HUDEP-2 (cell line): Measurements from ENCODE around the gene MYH14.
"Not testable (repeated sequence)": the region's sequence is repeated elsewhere in the genome, so short reads cannot be mapped to it uniquely, and the experiment has no call there.

Experiments used
- DNase-seq, 76 experiments: peaks; one replicate each; lab custom pipeline; 2025; ENCODE audit not compliant: unreplicated experiment in 76 of 76; lab: John Stamatoyannopoulos, UW

The MYH14 gene

GRCh38 chr19:50222691-50223438 lies 19.4 kb downstream of the MYH14 start:
- no peak for DNase-seq

DNA sequence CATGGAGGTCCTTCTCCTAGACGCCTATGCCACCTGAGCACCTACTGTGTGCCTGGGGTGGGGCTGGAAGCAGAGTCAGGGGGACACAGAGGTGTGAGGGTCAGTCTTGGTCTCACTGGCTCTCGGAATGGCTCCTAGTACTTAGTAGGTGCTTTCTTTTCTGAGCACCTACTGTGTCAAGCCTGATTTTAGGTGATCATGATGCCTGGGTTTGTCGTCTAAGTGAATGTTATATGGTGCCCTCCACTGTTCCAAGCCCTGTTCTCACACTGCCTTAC lies 20.0 kb downstream of the MYH14 start:
- no peak for DNase-seq

DNA sequence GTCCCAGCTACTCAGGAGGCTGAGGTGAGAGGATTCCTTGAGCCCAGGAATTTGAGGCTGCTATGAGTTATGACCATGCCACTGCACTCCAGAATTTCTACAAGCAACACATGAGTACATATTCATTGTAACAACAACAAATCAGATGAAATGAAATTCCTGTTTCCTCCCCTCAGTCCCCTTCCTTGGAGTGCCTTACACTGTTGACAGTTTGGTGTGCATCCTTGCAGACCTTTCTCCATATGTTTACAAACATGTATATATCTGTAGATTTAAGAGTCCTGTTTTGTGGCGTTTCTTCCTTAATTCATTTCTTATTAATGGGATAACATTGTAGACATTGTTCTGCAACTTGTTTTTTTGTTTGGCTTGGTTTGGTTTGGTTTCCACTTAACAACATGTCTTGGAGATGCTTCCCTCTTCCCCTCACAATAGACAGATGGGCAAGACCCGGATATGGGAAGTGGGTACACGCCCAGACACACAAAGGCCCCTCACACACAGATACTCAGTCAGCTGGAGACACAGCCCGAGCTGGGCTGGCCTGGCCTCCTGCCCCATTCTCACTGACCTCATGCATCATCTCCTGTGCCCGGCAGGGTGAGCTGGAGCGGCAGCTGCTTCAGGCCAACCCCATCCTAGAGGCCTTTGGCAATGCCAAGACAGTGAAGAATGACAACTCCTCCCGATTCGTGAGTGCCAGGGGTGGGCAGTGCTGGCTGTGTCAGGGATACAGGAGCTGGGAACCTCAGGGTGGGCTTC lies 21.7 kb downstream of the MYH14 start:
- DNase-seq = no peak

GRCh38 chr19:50226536-50226935 lies 23.1 kb downstream of the MYH14 start:
- DNase-seq = no peak

- DNase-seq = not testable (repeated sequence)
These were observed 24.7 kb downstream of the MYH14 start for GRCh38 chr19:50228153-50228552.

- no peak for DNase-seq
These were observed 27.2 kb downstream of the MYH14 start for GRCh38 chr19:50230379-50231351.

DNA sequence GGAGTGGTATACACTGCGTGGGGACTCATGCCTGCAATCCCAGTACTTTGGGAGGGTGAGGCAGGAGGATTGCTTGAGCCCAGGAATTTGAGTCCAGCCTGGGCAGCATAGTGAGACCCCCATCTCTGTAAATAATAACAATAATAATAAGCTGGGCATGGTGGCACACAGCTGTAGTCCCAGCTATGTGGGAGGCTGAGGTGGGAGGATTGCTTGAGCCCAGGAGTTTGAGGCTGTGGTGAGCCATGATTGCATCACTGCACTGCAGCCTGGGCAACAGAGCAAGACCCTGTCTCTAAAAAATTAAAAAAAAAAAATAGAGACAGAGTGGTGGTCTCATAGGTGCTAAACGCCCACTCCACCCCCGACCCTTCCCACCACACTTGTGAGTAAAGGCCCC lies 28.0 kb downstream of the MYH14 start:
- not testable (repeated sequence) for DNase-seq

DNA sequence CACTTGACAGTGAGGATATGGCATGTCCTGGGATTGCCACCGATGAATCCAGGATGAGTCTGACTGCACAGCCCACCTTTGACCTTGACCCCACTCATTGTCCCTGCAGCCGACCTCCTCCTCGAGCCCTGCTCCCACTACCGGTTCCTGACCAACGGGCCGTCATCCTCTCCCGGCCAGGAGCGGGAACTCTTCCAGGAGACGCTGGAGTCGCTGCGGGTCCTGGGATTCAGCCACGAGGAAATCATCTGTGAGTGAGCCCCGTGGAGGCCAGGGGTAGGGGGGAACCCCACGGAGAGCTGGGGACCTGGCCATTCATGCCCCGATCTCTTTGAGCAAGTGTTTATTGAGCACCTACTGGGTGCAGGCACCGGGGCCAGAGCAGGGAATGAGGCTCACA lies 28.4 kb downstream of the MYH14 start:
- no peak for DNase-seq

- DNase-seq = no peak
These were observed 29.2 kb downstream of the MYH14 start for GRCh38 chr19:50232600-50232999.

GRCh38 chr19:50233308-50233910 lies 30.0 kb downstream of the MYH14 start:
- DNase-seq = no peak

DNA sequence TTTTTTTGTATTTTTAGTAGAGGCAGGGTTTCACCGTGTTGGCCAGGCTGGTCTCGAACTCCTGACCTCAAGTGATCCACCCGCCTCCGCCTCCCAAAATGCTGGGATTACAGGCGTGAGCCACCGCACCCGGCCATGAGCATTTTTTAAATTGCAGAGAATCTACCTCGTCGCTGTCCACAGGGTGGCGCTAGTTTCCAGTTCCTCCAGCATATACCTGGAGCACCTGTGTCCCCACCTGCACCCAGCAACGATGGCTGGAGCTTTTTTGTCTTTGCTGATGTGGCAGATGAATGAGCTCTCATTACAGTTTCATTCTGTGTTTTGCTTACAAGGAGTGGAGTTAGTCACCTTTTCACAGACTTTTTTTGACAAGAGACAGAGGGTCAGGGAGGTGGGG lies 34.1 kb downstream of the MYH14 start:
- peak in 1 of 76 experiments; percentile 5 for DNase-seq

- no peak for DNase-seq
These were observed 34.6 kb downstream of the MYH14 start for GRCh38 chr19:50238043-50238442.

DNA sequence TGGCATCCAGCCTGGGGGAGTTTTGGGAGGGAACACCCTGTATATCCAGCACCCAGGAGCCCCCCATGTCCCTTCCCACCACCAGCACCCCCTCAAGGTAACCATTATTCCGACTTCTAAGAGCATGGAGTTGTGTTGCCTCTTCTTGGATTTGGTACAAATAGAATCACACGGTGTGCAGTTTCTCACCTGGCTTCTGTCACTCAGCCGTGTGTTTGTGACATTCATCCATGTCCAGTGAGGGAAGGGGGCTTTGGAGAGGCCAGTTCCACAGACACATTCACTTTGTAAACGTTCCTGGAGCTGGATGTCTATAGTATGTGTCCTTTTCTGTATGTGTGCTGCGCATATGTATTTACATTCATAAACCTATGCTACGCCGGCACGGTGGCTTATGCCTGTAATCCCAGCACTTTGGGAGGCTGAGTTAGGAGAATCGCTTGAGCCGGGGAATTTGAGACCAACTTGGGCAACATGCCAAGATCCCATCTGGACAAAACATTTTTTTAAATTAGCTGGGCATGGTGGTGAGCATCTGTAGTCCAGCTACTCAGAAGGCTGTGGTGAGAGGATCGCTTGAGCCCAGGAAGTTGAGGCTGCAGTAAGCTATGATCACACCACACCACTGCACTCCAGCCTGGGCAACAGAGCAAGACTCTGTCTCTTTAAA lies 36.6 kb downstream of the MYH14 start:
- no peak for DNase-seq

GRCh38 chr19:50242581-50242980 lies 39.2 kb downstream of the MYH14 start:
- DNase-seq = no peak

GRCh38 chr19:50244695-50245094 lies 41.3 kb downstream of the MYH14 start:
- DNase-seq = no peak

DNA sequence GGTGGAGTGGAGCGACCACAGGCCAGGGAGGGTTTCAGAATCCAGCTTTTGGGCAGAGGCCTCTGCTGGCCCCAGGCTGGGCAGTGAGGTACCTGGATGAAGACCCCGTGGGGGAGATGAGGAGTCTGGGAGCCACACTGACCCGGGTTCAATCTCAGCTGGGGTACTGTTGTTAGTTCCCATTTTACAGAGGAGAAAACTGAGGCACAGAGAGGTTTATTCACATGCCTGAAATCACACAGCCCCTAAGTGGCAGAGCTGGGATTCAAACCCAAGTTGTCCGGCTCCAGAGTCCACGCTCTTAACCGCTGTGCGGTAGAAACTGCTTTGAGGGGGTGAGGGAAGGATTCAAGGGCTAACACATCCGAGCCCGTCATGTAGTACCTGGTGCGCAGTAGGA lies 45.0 kb downstream of the MYH14 start:
- no peak for DNase-seq

DNA sequence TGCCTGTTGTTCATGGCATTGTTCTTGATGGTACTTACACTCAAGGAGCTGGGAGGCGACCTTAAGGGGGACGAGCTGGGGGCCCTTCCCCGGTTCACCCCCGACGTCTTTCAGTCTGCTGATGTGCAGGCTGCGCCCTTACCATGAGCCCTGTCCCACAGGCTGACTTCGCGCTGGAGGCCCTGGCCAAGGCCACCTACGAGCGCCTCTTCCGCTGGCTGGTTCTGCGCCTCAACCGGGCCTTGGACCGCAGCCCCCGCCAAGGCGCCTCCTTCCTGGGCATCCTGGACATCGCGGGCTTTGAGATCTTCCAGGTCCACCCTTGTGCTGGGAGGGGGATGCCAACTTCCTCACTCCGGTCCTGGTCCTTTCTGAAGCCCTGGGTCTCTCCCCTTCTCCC lies 45.4 kb downstream of the MYH14 start:
- no peak for DNase-seq

DNA sequence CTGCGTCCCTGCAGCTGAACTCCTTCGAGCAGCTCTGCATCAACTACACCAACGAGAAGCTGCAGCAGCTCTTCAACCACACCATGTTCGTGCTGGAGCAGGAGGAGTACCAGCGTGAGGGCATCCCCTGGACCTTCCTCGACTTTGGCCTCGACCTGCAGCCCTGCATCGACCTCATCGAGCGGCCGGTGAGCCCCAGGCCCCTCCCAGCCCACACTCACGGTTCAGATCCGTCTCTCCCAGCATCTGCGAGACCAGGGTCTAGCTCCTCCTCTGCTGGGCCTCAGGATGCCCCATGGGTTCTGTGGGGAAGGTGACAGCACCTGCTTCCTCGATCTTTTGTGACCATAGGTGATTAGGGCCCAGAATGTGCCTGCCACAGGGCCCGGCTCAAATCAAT lies 46.2 kb downstream of the MYH14 start:
- DNase-seq = no peak

- DNase-seq = no peak
These were observed 47.2 kb downstream of the MYH14 start for GRCh38 chr19:50250450-50251136.
